Mesenchymal stem cell (in vitro differentiated cells and primary cell): ENCODE measurements around the gene RIMS4.

ENCODE experiments used
- DNase-seq: peaks from one replicate; pipeline ENCODE4 v3.0.0-alpha.2; 2013
- H2AFZ ChIP-seq: one replicate; pipeline ENCODE4 v1.6.1; 2013; ENCODE audit warnings: low read depth, mild to moderate bottlenecking, control low read depth, inconsistent platforms, low read length, moderate library complexity
- H2AK5ac ChIP-seq: 2 replicates; pipeline ENCODE4 v1.6.1; 2013; ENCODE audit warnings: low read length, moderate library complexity, mild to moderate bottlenecking, inconsistent platforms; ENCODE audit not compliant: severe bottlenecking
- H2BK120ac ChIP-seq: one replicate; pipeline ENCODE4 v1.6.1; 2013; ENCODE audit warnings: low read depth, mild to moderate bottlenecking, inconsistent platforms, low read length, moderate library complexity
- H2BK12ac ChIP-seq, 2 experiments: one replicate each; pipeline ENCODE4 v1.6.1; 2013; ENCODE audit warnings: inconsistent platforms in 2 of 2, low read length in 2 of 2, mild to moderate bottlenecking in 2 of 2, moderate library complexity in 2 of 2, control low read depth in 1 of 2
- H2BK15ac ChIP-seq: one replicate; pipeline ENCODE4 v1.6.1; 2013; ENCODE audit warnings: mild to moderate bottlenecking, low read depth, inconsistent platforms; ENCODE audit not compliant: poor library complexity, severe bottlenecking
- H2BK5ac ChIP-seq: 2 replicates; pipeline ENCODE4 v1.6.1; 2013; ENCODE audit warnings: low read depth, mild to moderate bottlenecking, low read length, control low read depth, inconsistent platforms; ENCODE audit not compliant: poor library complexity, severe bottlenecking
- H3K14ac ChIP-seq, 2 experiments: one replicate each; pipeline ENCODE4 v1.6.1; 2013; ENCODE audit warnings: inconsistent platforms in 2 of 2, low read length in 2 of 2, control low read depth in 1 of 2, mild to moderate bottlenecking in 1 of 2, moderate library complexity in 1 of 2
- H3K18ac ChIP-seq, 2 experiments: one replicate each; pipeline ENCODE4 v1.6.1; 2013; ENCODE audit warnings: inconsistent platforms in 2 of 2, low read length in 2 of 2, control low read depth in 1 of 2, low read depth in 1 of 2, mild to moderate bottlenecking in 1 of 2
- H3K23ac ChIP-seq, 2 experiments: one replicate each; pipeline ENCODE4 v1.6.1; 2013; ENCODE audit warnings: inconsistent platforms in 2 of 2, low read length in 2 of 2, mild to moderate bottlenecking in 2 of 2, moderate library complexity in 2 of 2, control low read depth in 1 of 2
- H3K27ac ChIP-seq: 2 replicates; pipeline ENCODE4 v1.5.1; 2013; ENCODE audit warnings: mild to moderate bottlenecking, moderate library complexity, low read length, control low read depth, inconsistent platforms; ENCODE audit not compliant: poor library complexity, severe bottlenecking
- H3K27me3 ChIP-seq, 2 experiments: 2 replicates each; pipeline versions ENCODE4 v1.6.1 to v1.7.0; 2013; ENCODE audit warnings: low read length in 2 of 2, mild to moderate bottlenecking in 2 of 2, moderate library complexity in 2 of 2, control low read depth in 1 of 2, inconsistent platforms in 1 of 2; ENCODE audit not compliant: control insufficient read depth in 1 of 2, insufficient read depth in 1 of 2
- H3K36me3 ChIP-seq, 2 experiments: 2 replicates each; pipeline versions ENCODE4 v1.6.1 to v1.7.0; 2013; ENCODE audit warnings: low read length in 2 of 2, control low read depth in 1 of 2, inconsistent platforms in 1 of 2, low read depth in 1 of 2, mild to moderate bottlenecking in 1 of 2; ENCODE audit not compliant: insufficient read depth in 2 of 2, control insufficient read depth in 1 of 2
- H3K4ac ChIP-seq, 2 experiments: one replicate each; pipeline ENCODE4 v1.6.1; 2013; ENCODE audit warnings: inconsistent platforms in 2 of 2, low read length in 2 of 2, mild to moderate bottlenecking in 2 of 2, moderate library complexity in 2 of 2, control low read depth in 1 of 2, low read depth in 1 of 2
- H3K4me1 ChIP-seq: 2 replicates; pipeline ENCODE4 v1.6.1; 2013; ENCODE audit warnings: low read depth, low read length, control low read depth; ENCODE audit not compliant: control insufficient read depth, insufficient read depth
- H3K4me2 ChIP-seq: 2 replicates; pipeline ENCODE4 v1.6.1; 2013; ENCODE audit warnings: low read length, mild to moderate bottlenecking, inconsistent platforms; ENCODE audit not compliant: poor library complexity, severe bottlenecking
- H3K4me3 ChIP-seq, 2 experiments: 2 replicates each; pipeline versions ENCODE4 v1.5.1 to v1.7.0; 2013; ENCODE audit warnings: low read length in 2 of 2, mild to moderate bottlenecking in 2 of 2, control low read depth in 1 of 2, low read depth in 1 of 2; ENCODE audit not compliant: insufficient read depth in 1 of 2
- H3K79me1 ChIP-seq: replicated peaks from 2 replicates; pipeline ENCODE4 v1.6.1; 2013; ENCODE audit warnings: mild to moderate bottlenecking, control low read depth, low read length, inconsistent platforms; ENCODE audit not compliant: poor library complexity, severe bottlenecking
- H3K9ac ChIP-seq: 2 replicates; pipeline ENCODE4 v1.7.0; 2013; ENCODE audit warnings: mild to moderate bottlenecking, low read length, moderate library complexity
- H3K9me3 ChIP-seq: 2 replicates; pipeline ENCODE4 v1.7.0; 2013; ENCODE audit warnings: mild to moderate bottlenecking, low read length; ENCODE audit not compliant: control insufficient read depth
- H4K8ac ChIP-seq: one replicate; pipeline ENCODE4 v1.6.1; 2013; ENCODE audit warnings: inconsistent platforms, mild to moderate bottlenecking, low read length, moderate library complexity
- H4K91ac ChIP-seq: one replicate; pipeline ENCODE4 v1.6.1; 2013; ENCODE audit warnings: mild to moderate bottlenecking, low read length, inconsistent platforms
- whole genome bisulfite sequencing: methylation state at CpG from one replicate; pipeline ENCODE4 v1.1.7; 2013; ENCODE audit warnings: mixed read lengths; 5-methylcytosine and 5-hydroxymethylcytosine counted together

The RIMS4 gene

DNA sequence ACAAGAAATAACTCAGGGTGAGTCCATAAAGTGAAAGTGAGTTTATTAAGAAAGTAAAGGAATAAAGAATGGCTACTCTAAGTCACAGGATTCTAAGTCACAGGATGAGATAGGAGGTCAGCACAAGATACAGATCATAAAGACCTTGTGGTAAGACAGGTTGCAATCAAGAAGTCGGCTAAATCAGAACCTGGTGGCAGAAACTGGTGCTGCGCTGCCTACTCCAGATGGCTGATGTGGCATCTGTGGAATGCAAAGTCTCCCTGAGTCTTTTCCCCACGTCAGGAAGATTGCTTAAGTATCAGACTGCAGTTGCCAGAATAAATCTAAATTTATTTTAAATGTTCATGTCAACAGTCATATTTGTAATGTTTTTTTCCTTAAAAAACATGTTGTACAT, 75.4 kb downstream of the RIMS4 start:
- peak; percentile 64 for DNase-seq
- Histone ChIP-seq H3K4me1 (peaks cover 9% of the 10 kb centered on the region), H3K36me3 (peaks cover 0 to 3% of the 10 kb centered on the region in 2 experiments), H3K79me1 (no peaks in the 10 kb centered on the region), H3K4ac (no peak overlapping the region), H3K27me3 (peaks cover 0 to 4% of the 10 kb centered on the region in 2 experiments), H3K14ac (no peak overlapping the region), H4K8ac (no peak overlapping the region), H2AK5ac (no peak overlapping the region), H2BK15ac (no peak overlapping the region), H3K18ac (no peak overlapping the region), H2AFZ (no peak overlapping the region), H3K4me3 (no peak overlapping the region), H3K23ac (no peak overlapping the region), H3K27ac (no peak overlapping the region), H2BK120ac (no peak overlapping the region), H3K4me2 (no peak overlapping the region), H3K9me3 (no peaks in the 10 kb centered on the region), H2BK12ac (no peak overlapping the region), H4K91ac (no peak overlapping the region), H2BK5ac (no peak overlapping the region), H3K9ac (peak overlapping the region; percentile 62)
- 67% methylated on average over 2 of the region's 3 CpGs for WGBS

DNA sequence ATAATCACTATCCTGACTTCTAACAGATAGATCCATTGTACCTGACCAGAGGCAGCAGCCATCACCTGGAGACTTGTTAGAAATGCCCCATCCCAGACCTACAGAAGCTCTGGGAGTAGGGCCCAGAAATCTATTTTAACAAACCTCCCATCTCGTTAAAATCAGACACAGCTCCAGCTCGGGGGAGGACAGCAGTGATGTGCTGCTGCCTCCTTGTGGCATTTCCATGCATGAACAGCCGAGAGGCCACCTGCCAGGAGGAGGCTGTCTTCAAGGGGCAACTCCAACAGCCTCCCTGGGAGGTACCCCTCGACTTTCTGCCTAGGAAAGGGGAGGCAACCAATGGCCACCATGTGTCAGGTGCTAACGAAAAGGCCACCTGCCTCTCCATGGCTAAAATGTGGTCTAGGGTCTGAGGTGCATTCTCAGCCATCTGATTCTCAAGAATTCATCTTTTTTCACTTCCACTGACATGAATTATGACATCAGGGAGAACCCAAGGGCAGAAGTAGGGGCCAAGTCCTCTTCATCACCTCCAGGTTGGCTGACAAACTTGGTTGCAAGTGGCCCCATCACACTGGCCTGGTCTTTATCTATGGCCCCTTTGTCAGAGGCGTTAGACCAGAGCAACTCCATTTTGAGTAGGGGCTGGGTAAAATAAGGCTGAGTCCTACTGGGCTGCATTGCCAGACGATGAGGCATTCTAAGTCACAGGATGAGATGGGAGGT, 76.8 kb downstream of the RIMS4 start:
- Histone ChIP-seq H2BK120ac (no peak overlapping the region), H3K4ac (no peak overlapping the region), H2AK5ac (peak overlapping the region; percentile 81), H3K27me3 (no peaks in the 10 kb centered on the region), H3K27ac (no peak overlapping the region), H2BK15ac (no peak overlapping the region), H4K8ac (no peak overlapping the region), H3K4me1 (peaks cover 17% of the 10 kb centered on the region), H3K23ac (no peak overlapping the region), H4K91ac (no peak overlapping the region), H3K36me3 (peaks cover 0 to 3% of the 10 kb centered on the region in 2 experiments), H2BK12ac (peak overlapping the region in 1 of 2 experiments; percentile 28), H3K79me1 (no peaks in the 10 kb centered on the region), H3K9me3 (no peaks in the 10 kb centered on the region), H3K9ac (peak overlapping the region; percentile 66), H3K18ac (no peak overlapping the region), H2AFZ (no peak overlapping the region), H2BK5ac (no peak overlapping the region), H3K4me3 (no peak overlapping the region), H3K4me2 (no peak overlapping the region), H3K14ac (no peak overlapping the region)
- WGBS: 30% methylated on average over 7 of the region's 7 CpGs
- DNase-seq: peak; percentile 70

DNA sequence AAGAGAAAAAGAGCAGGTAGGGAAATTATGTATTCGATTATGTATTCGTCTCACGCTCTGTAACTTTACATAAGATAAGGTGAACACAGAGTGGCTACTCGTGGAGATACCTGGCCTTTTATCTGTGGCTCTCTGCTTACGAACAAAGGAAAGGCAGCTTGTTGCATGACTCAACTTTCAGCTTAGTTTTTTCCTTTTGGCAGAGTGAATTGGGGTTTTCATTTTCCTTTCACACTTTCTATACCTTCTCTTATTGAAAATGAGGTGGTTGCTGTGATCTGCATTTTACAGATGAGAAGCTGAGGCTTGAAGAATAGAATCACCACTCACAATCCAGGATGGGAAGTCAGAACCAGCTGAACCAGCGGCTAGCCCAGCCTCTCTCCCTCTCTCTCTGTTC, 78.0 kb downstream of the RIMS4 start:
- Histone ChIP-seq H4K91ac (no peak overlapping the region), H3K4ac (no peak overlapping the region), H2AK5ac (no peak overlapping the region), H3K79me1 (no peaks in the 10 kb centered on the region), H3K36me3 (peaks cover 3 to 4% of the 10 kb centered on the region in 2 experiments), H2BK120ac (no peak overlapping the region), H2BK12ac (no peak overlapping the region), H3K4me1 (peaks cover 20% of the 10 kb centered on the region), H3K18ac (no peak overlapping the region), H3K4me2 (no peak overlapping the region), H2BK15ac (no peak overlapping the region), H3K23ac (no peak overlapping the region), H3K9ac (peak overlapping the region; percentile 66), H3K27ac (no peak overlapping the region), H3K4me3 (no peak overlapping the region), H3K14ac (no peak overlapping the region), H4K8ac (no peak overlapping the region), H3K27me3 (no peaks in the 10 kb centered on the region), H2BK5ac (no peak overlapping the region), H2AFZ (no peak overlapping the region), H3K9me3 (no peaks in the 10 kb centered on the region)
- DNase-seq: no peak
- 69% methylated on average over 5 of the region's 6 CpGs for WGBS

DNA sequence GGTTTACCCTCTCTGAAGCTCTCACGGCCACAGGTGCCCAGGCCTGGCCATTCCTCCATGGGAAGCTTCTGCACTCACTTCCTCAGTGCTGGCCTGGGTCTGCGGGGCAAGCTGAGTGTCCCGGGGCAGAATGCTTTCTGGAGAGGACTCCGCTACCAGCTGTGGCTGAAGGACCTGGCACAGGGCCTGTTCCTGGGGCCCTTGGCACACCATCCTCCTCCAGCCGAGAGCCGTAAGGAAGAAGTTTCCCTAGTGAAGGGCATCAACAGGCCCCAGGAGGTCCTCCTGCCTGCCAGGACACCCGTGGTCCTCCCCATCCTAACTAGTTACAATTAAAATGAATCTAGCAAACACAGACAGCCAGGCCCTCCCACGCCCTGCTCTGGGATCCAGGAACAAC, 78.7 kb downstream of the RIMS4 start:
- Histone ChIP-seq H3K4me3 (no peak overlapping the region), H3K27me3 (no peaks in the 10 kb centered on the region), H3K9ac (peak overlapping the region; percentile 66), H3K4me2 (no peak overlapping the region), H2BK15ac (no peak overlapping the region), H3K23ac (no peak overlapping the region), H2AFZ (no peak overlapping the region), H2AK5ac (peak overlapping the region; percentile 95), H3K4ac (no peak overlapping the region), H3K9me3 (no peaks in the 10 kb centered on the region), H2BK12ac (no peak overlapping the region), H2BK120ac (no peak overlapping the region), H4K91ac (no peak overlapping the region), H3K79me1 (no peaks in the 10 kb centered on the region), H2BK5ac (peak overlapping the region; percentile 11), H3K36me3 (peaks cover 3 to 11% of the 10 kb centered on the region in 2 experiments), H4K8ac (no peak overlapping the region), H3K14ac (no peak overlapping the region), H3K27ac (no peak overlapping the region), H3K4me1 (peaks cover 20% of the 10 kb centered on the region), H3K18ac (no peak overlapping the region)
- no peak for DNase-seq
- WGBS: 79% methylated on average over 8 of the region's 8 CpGs
